ENCODE data around the gene HYI.

HYI gene

DNA sequence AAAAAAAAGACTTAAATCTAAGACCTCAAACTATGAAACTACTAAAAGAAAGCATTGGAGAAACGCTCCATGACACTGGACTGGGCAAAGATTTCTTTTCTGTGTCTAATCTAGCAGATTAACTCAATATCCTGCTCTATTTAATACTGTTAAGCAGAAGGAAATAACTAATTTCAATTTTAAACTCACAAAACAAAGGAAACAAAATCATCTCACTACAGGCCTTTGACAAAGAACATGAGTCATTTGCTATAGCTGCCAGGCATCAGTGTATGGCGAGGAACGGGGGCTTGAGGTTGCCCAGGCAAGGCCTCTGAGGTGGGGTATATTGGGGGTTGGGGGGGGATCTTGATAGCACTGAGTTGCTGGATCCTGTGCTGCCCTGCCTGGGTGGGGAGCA lies 43.2 kb downstream of the HYI start:
- Histone ChIP-seq H3K9ac (no peak overlapping the region), H3K36me3 (ENCODE audit: control insufficient read depth, insufficient read depth, low read length) (no peaks in the 10 kb centered on the region)
- TF ChIP-seq CTCF (IDR thresholded peaks at IDR 0.05), result no peak

DNA sequence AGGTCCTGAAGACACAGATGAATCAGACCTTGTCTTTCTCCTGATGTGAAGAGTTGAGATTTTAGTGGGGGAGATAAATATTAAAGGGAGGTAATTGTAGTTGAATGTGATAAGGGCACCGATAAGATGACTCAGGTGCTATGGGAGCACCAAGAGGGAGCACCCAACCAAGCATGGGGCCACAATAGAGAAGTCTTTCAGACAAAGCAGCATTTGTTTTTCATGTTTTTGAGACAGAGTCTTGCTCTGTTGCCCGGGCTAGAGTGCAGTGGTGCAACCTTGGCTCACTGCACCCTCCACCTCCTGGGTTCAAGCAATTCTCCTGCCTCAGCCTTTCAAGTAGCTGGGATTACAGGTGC lies 47.9 kb downstream of the HYI start:
- no peaks in the 10 kb centered on the region for H3K9me3 ChIP-seq (ENCODE audit: control insufficient read depth, low read length)
- H3K4me1 ChIP-seq, result peaks cover 10% of the 10 kb centered on the region
- H3K27ac ChIP-seq, result no peak overlapping the region
- no peak for TF ChIP-seq CTCF (IDR thresholded peaks at IDR 0.05)
- H2AFZ ChIP-seq, result no peak overlapping the region
- H3K9ac ChIP-seq, result no peak overlapping the region
- H3K36me3 ChIP-seq (ENCODE audit: control insufficient read depth, insufficient read depth, low read length), result no peaks in the 10 kb centered on the region
- peaks cover 5% of the 10 kb centered on the region for H3K79me2 ChIP-seq
- no peak overlapping the region for H3K4me3 ChIP-seq (ENCODE audit: low read depth, low read length)
- H3K4me2 ChIP-seq (ENCODE audit: low read length), result no peak overlapping the region
- H3K27me3 ChIP-seq (ENCODE audit: control insufficient read depth, insufficient read depth, low read length), result no peaks in the 10 kb centered on the region

More for the DNA sequence above, 43.2 kb downstream of the HYI start:
- Histone ChIP-seq H3K79me2 (no peaks in the 10 kb centered on the region), H3K9me3 (ENCODE audit: control insufficient read depth, low read length) (no peaks in the 10 kb centered on the region), H3K27me3 (ENCODE audit: control insufficient read depth, insufficient read depth, low read length) (no peaks in the 10 kb centered on the region), H3K4me1 (no peaks in the 10 kb centered on the region), H3K27ac (no peak overlapping the region), H3K4me3 (ENCODE audit: low read depth, low read length) (no peak overlapping the region), H3K4me2 (ENCODE audit: low read length) (no peak overlapping the region), H2AFZ (no peak overlapping the region)

DNA sequence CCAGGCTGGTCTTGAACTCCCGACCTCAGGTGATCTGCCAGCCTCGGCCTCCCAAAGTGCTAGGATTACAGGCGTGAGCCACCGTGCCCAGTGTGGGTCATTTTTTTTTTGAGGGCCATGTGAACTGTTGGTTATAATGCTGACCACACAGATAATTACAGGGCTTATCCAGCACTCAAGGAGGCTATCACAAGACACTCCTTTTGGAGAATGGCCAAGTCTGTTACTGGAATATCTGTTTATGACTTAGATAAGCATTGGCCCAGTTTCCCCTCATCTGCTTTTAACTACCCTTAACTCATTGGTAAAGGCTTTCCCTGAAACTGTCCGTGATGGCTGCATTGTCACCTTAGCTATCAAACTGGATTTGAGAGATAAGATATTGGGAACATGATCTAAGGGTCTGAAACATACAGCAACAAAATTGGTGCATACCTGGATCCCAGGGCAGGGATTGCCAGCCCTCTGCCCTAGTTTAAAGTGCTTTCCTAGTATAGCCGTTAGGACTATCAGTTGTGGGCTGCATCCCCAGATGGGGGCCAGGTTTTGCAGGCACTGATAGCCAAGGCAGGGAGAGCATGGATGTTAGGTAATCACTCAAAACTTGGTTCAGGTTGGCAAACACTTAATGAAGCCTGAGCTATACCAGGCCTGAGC lies 48.4 kb downstream of the HYI start:
- Histone ChIP-seq H3K4me3 (ENCODE audit: low read depth, low read length) (no peak overlapping the region), H3K9me3 (ENCODE audit: control insufficient read depth, low read length) (no peaks in the 10 kb centered on the region), H3K9ac (no peak overlapping the region), H3K4me2 (ENCODE audit: low read length) (no peak overlapping the region), H2AFZ (no peak overlapping the region), H3K27ac (no peak overlapping the region), H3K27me3 (ENCODE audit: control insufficient read depth, insufficient read depth, low read length) (no peaks in the 10 kb centered on the region), H3K79me2 (peaks cover 10% of the 10 kb centered on the region), H3K36me3 (ENCODE audit: control insufficient read depth, insufficient read depth, low read length) (no peaks in the 10 kb centered on the region), H3K4me1 (peaks cover 10% of the 10 kb centered on the region)
- no peak for TF ChIP-seq CTCF (IDR thresholded peaks at IDR 0.05)

DNA sequence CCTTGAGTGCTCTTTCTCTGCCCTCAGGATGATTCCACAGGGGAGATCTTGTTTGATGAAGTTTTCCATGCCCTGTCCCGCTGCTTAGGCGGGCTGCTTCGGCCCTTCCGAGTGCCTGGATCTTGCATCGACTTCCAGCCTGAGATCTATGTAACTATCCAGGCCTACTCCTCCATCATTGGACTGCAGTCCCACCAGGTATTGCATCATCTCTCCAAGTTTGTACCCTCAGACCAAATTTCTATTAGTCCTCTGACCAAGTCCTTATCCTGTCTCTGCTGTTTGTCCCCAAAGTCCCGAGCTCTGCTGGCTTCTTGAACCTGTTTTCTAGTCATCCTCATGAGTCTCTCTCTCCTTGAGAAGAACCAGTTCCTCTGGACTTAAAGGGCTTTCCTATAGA lies 49.4 kb downstream of the HYI start:
- Histone ChIP-seq H3K4me3 (ENCODE audit: low read depth, low read length) (no peak overlapping the region), H3K4me1 (peaks cover 10% of the 10 kb centered on the region), H2AFZ (no peak overlapping the region), H3K4me2 (ENCODE audit: low read length) (no peak overlapping the region), H3K36me3 (ENCODE audit: control insufficient read depth, insufficient read depth, low read length) (no peaks in the 10 kb centered on the region), H3K79me2 (peaks cover 12% of the 10 kb centered on the region), H3K27me3 (ENCODE audit: control insufficient read depth, insufficient read depth, low read length) (no peaks in the 10 kb centered on the region), H3K27ac (no peak overlapping the region), H3K9ac (no peak overlapping the region), H3K9me3 (ENCODE audit: control insufficient read depth, low read length) (no peaks in the 10 kb centered on the region)
- TF ChIP-seq CTCF (IDR thresholded peaks at IDR 0.05), result no peak

Measured in parathyroid adenoma (tissue), 2 donors.